GM18526 (cell line): ENCODE measurements around the gene ME3.

Experiments
- POLR2A ChIP-seq: IDR thresholded peaks from 3 replicates; pipeline ENCODE4 v1.6.1; 2011; ENCODE audit not compliant: insufficient read length; ENCODE audit errors: extremely low read depth

Gene ME3

GRCh38 chr11:86553265-86553664 is 119.2 kb downstream of the ME3 start:
- TF ChIP-seq POLR2A = no peak

GRCh38 chr11:86551288-86552092 is 120.9 kb downstream of the ME3 start:
- TF ChIP-seq POLR2A = no peak

GRCh38 chr11:86550757-86551156 is 121.7 kb downstream of the ME3 start:
- TF ChIP-seq POLR2A = no peak

- no peak for TF ChIP-seq POLR2A
Measured at GRCh38 chr11:86548271-86548917, 124.0 kb downstream of the ME3 start.

- no peak for TF ChIP-seq POLR2A
Measured at GRCh38 chr11:86547727-86548126, 124.7 kb downstream of the ME3 start.

GRCh38 chr11:86538223-86538548 is 134.2 kb downstream of the ME3 start:
- TF ChIP-seq POLR2A = no peak

GRCh38 chr11:86537541-86538222 is 134.7 kb downstream of the ME3 start:
- TF ChIP-seq POLR2A = no peak

GRCh38 chr11:86535773-86536172 is 136.6 kb downstream of the ME3 start:
- no peak for TF ChIP-seq POLR2A

GRCh38 chr11:86524620-86525352 is 147.6 kb downstream of the ME3 start:
- no peak for TF ChIP-seq POLR2A

GRCh38 chr11:86523738-86524619 is 148.4 kb downstream of the ME3 start:
- no peak for TF ChIP-seq POLR2A

GRCh38 chr11:86519064-86519911 is 153.1 kb downstream of the ME3 start:
- no peak for TF ChIP-seq POLR2A

GRCh38 chr11:86518211-86518610 is 154.2 kb downstream of the ME3 start:
- no peak for TF ChIP-seq POLR2A

- TF ChIP-seq POLR2A = no peak
Measured at GRCh38 chr11:86517557-86517956, 154.9 kb downstream of the ME3 start.
